Measurements from ENCODE around the gene ARHGAP18.

Gene ARHGAP18, protein sequence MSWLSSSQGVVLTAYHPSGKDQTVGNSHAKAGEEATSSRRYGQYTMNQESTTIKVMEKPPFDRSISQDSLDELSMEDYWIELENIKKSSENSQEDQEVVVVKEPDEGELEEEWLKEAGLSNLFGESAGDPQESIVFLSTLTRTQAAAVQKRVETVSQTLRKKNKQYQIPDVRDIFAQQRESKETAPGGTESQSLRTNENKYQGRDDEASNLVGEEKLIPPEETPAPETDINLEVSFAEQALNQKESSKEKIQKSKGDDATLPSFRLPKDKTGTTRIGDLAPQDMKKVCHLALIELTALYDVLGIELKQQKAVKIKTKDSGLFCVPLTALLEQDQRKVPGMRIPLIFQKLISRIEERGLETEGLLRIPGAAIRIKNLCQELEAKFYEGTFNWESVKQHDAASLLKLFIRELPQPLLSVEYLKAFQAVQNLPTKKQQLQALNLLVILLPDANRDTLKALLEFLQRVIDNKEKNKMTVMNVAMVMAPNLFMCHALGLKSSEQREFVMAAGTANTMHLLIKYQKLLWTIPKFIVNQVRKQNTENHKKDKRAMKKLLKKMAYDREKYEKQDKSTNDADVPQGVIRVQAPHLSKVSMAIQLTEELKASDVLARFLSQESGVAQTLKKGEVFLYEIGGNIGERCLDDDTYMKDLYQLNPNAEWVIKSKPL

DNA sequence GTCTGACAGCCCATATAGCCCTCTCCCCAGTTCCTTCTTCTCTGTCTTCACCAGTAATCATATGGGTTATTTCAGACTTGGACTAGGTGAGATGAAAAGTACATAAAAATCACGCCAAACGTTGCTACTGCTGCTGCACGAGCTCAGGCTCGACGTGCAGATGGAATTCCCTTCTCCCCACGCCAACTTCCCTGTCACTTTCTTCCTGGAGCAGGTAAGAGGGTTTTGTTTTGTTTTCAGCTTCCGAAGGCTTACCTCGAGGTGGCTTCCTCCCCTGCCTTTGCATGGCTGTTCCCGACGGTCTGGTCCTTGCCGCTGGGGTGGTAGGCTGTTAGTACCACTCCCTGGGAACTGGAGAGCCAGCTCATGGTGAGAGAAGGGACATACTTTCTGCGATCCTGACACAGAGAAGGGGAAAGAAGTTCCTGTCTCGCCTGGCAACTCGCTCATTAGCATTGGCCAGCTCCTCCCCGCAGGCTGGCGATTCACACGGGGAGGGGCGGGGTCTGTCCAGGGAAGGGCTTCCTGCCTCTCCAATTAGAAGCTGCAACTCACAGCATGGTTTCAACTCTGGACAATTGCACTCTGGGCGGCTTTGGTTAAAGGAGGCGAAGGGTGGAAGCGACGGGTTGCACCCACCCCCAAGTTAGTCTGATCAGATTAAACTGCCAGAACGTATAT is at the start of gene ARHGAP18:
Gene ARHGAP18 (minus strand): TSS at position 409 of the 681 bp plus-strand sequence. CDS start 41 bp downstream, at position 368.
- DNase-seq: peak; percentile 57 to 60

GRCh38 chr6:129755787-129756186 is 45.8 kb upstream of the ARHGAP18 start:
- no peak for DNase-seq

- DNase-seq: no peak
Measured at GRCh38 chr6:129754750-129755149, 44.8 kb upstream of the ARHGAP18 start.

GRCh38 chr6:129753422-129753821 is 43.4 kb upstream of the ARHGAP18 start:
- no peak for DNase-seq

- no peak for DNase-seq
Measured at GRCh38 chr6:129751384-129751783, 41.4 kb upstream of the ARHGAP18 start.

DNA sequence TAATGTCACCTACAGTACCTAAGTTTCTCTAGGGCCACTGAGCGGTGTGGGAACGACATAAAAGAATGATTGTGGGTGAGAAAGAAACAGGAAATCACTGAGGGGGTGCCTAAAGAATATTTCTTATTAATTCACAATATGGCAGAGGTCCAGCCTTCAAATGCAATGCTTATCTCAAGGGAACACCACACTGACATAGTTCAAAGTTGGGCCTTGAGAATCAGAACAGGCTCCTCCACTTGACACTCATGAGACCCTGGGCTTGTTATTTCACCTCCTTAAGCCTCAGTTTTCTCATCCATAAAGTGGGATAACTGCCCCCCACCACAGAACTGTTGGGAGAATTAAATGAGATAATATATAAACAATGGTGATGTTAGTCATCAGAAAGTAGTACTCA is 40.4 kb upstream of the ARHGAP18 start:
- no peak for DNase-seq

- DNase-seq: no peak
Measured at GRCh38 chr6:129749749-129750120, 39.8 kb upstream of the ARHGAP18 start.

DNA sequence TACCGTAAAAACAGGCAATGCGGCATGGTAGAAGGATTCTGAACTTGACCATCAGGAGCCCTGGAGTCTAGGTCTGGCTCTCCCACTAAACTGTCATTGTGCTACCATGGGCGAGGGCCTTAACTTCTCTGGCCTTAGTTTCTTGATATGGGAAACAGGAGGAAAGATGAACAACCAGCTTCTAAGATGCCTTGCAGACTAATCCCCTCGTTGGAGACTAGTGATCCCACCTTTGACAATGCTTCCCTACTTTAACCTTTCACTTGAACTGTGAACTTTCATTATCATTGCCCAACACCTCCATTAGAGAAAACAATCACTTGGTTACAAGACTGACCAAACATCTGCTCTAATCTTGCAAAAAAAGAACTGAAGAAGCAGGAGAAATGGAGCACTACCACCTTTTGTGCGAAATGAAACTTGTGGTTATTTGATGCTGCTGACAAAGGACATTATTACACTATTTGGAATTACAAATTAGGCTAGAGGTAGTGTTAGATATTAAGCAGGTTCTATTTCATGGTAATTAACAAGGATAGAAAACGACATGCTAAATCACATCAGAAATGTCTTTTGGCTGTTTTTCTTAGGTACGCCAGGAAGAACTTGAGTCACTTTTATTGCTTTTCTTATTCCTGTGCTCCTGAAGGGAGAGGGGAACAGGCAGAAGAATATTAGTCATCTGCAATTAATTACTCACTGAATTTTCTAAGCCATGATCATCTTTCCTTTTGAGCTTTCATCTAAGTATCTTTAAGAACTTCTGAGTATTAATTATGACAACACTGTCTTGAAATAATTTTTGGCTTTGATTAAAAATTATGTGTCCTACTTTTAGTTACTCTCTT is 39.1 kb upstream of the ARHGAP18 start:
- DNase-seq: no peak

GRCh38 chr6:129748212-129748900 is 38.4 kb upstream of the ARHGAP18 start:
- peak; percentile 33 to 73 for DNase-seq

DNA sequence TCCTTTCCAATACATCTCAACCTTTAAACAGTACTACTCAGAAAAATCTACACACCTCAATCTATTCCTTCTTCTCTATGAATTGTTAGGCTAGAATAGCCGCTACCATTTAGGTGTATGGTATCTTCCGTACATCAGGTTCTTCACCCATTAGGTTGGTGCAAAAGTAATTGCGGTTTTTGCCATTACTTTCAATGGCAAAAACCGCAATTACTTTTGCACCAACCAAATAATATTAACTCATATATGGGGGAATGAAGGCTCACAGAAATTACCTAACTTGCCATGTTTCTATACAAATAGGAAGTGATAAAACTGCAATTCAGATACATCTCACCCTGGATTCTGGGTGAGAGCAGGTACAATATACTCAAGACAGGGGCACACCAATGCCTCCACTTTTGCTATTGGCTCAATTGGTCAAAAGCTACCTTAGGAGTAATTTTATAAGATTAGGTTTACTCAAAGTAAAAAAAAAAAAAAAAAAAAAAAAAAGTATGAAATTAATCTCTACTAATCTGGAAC is 37.7 kb upstream of the ARHGAP18 start:
- DNase-seq: no peak

DNA sequence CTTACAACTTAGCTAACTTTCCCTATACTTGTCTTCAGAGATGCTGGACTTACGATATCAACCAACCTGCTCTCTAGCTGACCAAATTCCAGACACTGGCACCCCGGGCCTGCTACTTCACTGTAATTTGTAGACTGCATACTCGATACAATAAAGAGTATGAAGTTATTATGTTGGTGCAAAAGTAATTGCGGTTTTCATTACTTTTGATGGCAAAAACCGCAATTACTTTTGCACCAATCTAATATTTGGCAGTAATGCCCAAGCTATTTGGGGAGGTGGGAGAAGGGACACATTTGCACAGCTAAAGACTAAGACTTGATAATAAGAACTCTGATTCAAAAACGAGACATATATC is 34.9 kb upstream of the ARHGAP18 start:
- no peak for DNase-seq

DNA sequence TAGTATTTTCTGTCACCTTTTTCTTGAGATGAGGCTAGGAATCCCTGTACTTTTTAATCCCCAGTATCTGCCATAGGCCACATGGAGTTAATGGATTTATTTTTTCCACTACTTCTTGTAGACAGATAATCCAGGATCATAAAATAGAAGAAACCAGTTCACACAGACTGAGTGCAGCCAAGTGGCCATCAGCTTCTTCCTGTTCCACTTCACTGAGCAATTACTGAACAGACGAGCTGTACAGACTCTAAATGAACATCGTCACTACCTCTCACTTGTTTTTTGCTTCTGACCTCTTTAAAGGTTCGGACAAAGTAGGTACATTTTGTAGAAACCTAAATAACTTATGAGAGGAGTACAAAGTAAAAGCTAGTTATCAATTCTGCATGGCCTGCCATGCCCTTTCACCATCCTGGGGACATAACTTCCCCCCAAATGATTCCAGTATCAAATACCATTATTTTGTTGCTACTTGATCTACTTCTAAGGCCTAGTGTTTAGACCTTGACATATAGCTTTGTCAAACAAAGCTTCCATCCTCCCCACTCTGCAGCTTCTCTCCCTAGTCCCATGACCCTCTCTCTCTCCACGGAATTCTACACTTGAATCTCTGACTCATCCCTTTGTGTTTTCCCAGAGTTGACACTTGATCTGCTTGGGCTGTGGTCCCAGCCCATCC is 34.4 kb upstream of the ARHGAP18 start:
- no peak for DNase-seq

DNA sequence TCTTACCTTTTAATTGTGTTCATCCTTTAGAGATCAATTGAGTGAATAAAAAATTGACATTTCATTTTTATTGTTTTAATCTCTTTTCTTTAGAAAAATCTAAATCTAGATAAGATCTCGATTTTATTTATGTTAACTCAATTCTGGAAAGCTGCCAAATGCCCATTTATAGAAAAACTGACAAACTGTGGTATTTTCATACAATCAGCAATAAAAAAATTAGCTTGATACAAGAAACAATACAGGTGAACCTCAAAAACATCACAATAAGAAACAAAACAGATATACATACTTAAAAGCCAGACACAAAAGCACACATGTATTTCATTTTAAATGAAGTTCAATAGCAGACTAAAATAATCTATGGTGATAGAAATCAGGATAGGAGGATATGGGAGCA is 30.0 kb upstream of the ARHGAP18 start:
- no peak for DNase-seq

- no peak for DNase-seq
Measured at GRCh38 chr6:129736105-129736504, 26.1 kb upstream of the ARHGAP18 start.

DNA sequence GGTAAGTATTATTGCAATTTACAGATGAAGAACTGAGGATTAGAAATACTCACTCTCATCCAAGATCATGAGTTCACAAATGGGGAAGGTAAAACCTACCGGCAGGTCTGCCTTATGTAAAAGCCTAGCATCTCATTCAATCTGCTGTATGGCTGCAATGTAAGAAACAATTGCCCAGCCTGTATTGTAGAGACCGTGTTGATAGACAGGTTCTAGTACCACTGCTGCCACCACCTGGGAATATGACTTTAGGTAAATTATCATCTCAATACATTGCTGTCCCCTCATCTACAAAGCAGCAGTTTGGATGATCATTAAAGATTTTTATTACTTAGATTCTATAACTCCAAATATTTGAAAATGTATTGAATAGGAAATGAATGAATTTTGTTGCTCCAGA is 23.3 kb upstream of the ARHGAP18 start:
- no peak for DNase-seq

GRCh38 chr6:129732542-129732941 is 22.6 kb upstream of the ARHGAP18 start:
- no peak for DNase-seq

GRCh38 chr6:129732034-129732433 is 22.1 kb upstream of the ARHGAP18 start:
- no peak for DNase-seq

DNA sequence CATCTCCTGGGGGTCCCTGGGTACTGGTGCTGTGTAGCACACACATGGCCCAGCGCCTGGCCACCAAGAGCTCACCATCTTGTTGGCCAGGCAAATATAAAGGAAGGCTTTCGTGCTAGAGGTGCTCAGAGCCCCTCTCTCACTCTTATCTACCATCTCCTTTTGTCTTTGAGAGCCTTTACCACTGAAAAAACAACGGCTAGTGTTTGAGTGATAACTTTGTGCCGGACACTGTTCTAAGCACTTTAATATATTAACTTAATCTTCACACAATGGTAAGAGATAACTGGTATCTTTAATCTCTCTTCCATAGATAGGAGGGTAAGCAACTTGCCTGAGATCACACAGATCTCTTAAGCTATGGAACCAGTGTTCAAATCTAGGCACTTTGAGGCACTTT is 21.5 kb upstream of the ARHGAP18 start:
- no peak for DNase-seq

DNA sequence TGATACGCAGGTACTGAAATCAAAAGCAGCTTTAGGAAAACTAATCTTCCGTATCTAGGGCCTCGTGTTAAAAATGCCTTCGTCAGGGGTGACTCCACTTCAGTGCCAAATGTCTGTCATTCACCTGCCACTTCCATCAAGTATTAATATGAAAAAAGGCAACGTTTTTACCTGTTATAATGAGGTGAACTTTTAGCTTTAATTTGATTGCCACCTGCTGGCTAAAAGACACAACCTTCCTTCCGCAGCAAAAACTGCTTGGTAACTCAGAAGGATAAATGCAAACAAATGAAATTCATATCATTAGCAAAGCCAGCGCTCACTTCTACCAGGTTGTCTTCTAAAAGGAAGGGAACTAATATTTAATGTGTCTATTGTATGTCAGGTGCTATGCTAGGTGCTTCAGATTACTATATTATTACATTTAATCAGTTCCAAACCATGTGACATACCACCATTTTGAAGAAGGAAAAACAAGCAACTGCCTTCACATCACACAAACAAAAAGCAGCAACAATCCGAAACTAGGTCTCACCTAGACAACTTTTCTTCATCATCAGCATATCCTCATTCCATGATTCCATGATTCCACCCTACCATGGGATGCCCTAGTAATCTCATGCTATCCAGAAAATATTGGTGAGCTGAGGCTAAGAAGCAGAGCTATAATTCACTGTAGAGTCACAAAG is 20.6 kb upstream of the ARHGAP18 start:
- DNase-seq: no peak

DNA sequence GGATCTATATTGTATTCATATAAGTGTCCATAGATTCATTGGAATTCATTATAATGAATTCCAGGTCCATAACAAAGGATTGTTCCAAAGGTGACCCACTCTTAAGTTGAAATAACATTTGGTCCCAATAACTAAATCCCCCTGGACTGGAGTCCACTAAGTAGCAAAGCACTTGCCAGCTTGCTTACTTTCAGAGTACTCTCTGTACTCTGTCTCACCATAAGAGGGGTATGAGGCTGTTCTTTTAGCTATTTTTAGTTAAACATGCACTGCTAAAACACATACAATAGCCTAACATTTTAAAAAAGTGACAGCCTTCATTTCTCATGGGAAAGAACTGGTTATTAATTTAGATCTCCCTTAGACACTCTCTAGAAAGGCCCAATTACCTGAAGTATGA is 16.7 kb upstream of the ARHGAP18 start:
- no peak for DNase-seq

DNA sequence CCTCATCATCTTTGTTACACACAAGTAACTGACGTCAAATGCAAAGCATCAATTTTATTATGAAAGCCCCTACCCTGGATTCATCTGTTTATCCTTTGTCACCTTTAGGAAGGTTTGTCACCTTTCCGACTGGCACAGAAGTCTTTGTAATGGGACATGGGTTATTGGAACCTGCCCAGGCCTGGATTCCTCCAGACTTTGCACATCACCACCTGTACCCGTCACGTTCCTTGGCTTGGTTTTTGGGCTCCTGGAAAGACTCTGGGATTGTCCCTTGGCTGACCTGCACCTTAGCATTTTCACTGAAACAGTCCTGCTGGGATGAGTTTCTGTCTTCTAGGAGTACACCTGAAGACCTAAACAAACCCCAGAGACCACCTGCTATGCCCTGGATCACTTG is 15.4 kb upstream of the ARHGAP18 start:
- no peak for DNase-seq
